Upper lobe of right lung (tissue), 1 donor: Measurements from ENCODE around the gene RAPGEF3. TPM values are rescaled to one million over a fixed set of nuclear protein-coding genes. Genes with fewer than 3 reads are reported as not detected.

Experiments used
- ATAC-seq: fragments of 200-7000 bp; cut with Tn5 transposase; one replicate; pipeline ENCODE4 v1.9.1; 2020; ENCODE audit warnings: mild to moderate bottlenecking, moderate library complexity
- DNase-seq: peaks from one replicate; pipeline ENCODE4 v3.0.0-alpha.2; 2020
- H3K27ac ChIP-seq: fragments of 200-600 bp; one replicate; pipeline ENCODE4 v1.8.0; 2022
- H3K27me3 ChIP-seq: fragments of 200-600 bp; one replicate; pipeline ENCODE4 v1.8.0; 2022; ENCODE audit warnings: mild to moderate bottlenecking
- H3K36me3 ChIP-seq: fragments of 200-600 bp; one replicate; pipeline ENCODE4 v1.8.0; 2022
- H3K4me1 ChIP-seq: fragments of 200-600 bp; one replicate; pipeline ENCODE4 v1.8.0; 2022
- H3K4me3 ChIP-seq: fragments of 200-600 bp; one replicate; pipeline ENCODE4 v1.8.0; 2022; ENCODE audit warnings: mild to moderate bottlenecking
- H3K9me3 ChIP-seq: fragments of 200-600 bp; one replicate; pipeline ENCODE4 v1.8.0; 2022
- intact Hi-C: fragments of 100-400 bp; cut with DNase I; formaldehyde crosslinking; loops from one replicate; pipeline ENCODE4 v1.11.0; 2022
- total RNA-seq: library from RNA; stranded (reverse); fragmentation: NEBNext Ultra II Directional; extraction: Animal tissue kit (Norgen Biotek cat#: 25700); gene quantifications from one replicate; pipeline ENCODE4 v1.2.1, GENCODE V29; 2021
- TF ChIP-seq, protein P1 (sequence below): fragments of 200-600 bp; IDR thresholded peaks from one replicate; pipeline ENCODE4 v1.8.0; 2022; ENCODE audit warnings: antibody characterized with exemption
- donor health status: DM: no; HTN: yes; CAD: no; lungs with severe emphysema.

RAPGEF3 gene
- total RNA-seq, 1 donor from 2014 or later, result 69.6 TPM

DNA sequence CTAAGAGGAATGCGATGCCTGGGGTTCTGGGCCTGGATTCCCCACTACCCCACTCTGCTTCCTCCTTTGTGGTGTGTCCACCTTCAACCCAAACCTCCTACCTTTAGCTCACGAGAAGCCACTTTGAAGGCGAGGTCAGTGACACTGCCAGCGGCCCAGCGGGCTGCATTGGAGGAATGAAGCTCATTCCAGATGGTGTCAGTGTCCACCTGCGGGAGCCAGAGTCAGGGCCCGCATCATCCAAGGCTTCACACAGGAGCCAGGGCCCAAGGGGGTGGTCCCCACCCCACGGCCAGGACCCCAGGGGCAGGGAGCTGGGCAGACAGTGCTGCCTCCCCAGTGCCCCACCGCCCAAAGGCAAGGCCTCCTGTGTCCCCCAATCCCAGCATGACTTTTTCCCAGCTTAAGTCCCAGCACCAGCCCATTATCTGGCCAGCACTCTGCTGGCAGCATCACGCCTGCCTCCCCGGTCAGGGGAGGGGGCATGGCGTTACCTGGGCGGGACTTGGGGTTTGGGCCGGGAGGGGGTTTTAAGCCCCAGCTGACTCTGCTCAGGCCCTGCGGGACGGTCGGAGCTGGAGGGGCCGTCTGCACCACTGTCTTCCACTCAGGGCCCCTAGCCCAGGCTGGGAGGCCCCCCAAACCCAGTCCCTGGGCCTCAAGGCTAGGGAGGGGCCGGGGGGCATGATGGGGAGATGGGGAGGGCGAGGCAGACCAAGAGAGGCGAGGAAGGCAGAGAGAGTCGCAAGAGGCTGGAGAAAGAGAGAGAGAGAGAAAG lies 31.2 kb upstream of the RAPGEF3 start:
- peaks cover 98% of the 10 kb centered on the region for H3K36me3 ChIP-seq
- intact Hi-C loops, result no loop called here

GRCh38 chr12:47789141-47789540 lies 30.5 kb upstream of the RAPGEF3 start:
- H3K4me1 ChIP-seq, result no peaks in the 10 kb centered on the region
- intact Hi-C loops, result no loop called here
- TF ChIP-seq, protein P1, sequence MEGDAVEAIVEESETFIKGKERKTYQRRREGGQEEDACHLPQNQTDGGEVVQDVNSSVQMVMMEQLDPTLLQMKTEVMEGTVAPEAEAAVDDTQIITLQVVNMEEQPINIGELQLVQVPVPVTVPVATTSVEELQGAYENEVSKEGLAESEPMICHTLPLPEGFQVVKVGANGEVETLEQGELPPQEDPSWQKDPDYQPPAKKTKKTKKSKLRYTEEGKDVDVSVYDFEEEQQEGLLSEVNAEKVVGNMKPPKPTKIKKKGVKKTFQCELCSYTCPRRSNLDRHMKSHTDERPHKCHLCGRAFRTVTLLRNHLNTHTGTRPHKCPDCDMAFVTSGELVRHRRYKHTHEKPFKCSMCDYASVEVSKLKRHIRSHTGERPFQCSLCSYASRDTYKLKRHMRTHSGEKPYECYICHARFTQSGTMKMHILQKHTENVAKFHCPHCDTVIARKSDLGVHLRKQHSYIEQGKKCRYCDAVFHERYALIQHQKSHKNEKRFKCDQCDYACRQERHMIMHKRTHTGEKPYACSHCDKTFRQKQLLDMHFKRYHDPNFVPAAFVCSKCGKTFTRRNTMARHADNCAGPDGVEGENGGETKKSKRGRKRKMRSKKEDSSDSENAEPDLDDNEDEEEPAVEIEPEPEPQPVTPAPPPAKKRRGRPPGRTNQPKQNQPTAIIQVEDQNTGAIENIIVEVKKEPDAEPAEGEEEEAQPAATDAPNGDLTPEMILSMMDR, result no peak
- H3K36me3 ChIP-seq, result peaks cover 98% of the 10 kb centered on the region
- DNase-seq (no peak), ATAC-seq (no peak)
- no peaks in the 10 kb centered on the region for H3K27me3 ChIP-seq
- H3K9me3 ChIP-seq, result no peaks in the 10 kb centered on the region
- no peak overlapping the region for H3K4me3 ChIP-seq
- H3K27ac ChIP-seq, result no peak overlapping the region

More for the DNA sequence above, 31.2 kb upstream of the RAPGEF3 start:
- ATAC-seq (no peak), DNase-seq (no peak)
- TF ChIP-seq, protein P1, result no peak
- Histone ChIP-seq H3K4me1 (no peaks in the 10 kb centered on the region), H3K27me3 (no peaks in the 10 kb centered on the region), H3K27ac (no peak overlapping the region), H3K9me3 (no peaks in the 10 kb centered on the region), H3K4me3 (no peak overlapping the region)

- H3K9me3 ChIP-seq, result no peaks in the 10 kb centered on the region
- DNase-seq, result no peak
- no peak overlapping the region for H3K27ac ChIP-seq
- peaks cover 98% of the 10 kb centered on the region for H3K36me3 ChIP-seq
- H3K27me3 ChIP-seq, result no peaks in the 10 kb centered on the region
- H3K4me3 ChIP-seq, result no peak overlapping the region
- H3K4me1 ChIP-seq, result no peaks in the 10 kb centered on the region
- intact Hi-C loops, result no loop called here
- ATAC-seq, result no peak
- TF ChIP-seq, protein P1, result no peak
Observed at GRCh38 chr12:47787596-47788319, 29.1 kb upstream of the RAPGEF3 start.

- H3K9me3 ChIP-seq, result no peaks in the 10 kb centered on the region
- ATAC-seq, result no peak
- H3K27ac ChIP-seq, result peak overlapping the region; percentile 6
- intact Hi-C loops, result no loop called here
- no peaks in the 10 kb centered on the region for H3K27me3 ChIP-seq
- TF ChIP-seq, protein P1, result no peak
- DNase-seq, result no peak
- no peak overlapping the region for H3K4me3 ChIP-seq
- H3K36me3 ChIP-seq, result peaks cover 98% of the 10 kb centered on the region
- no peaks in the 10 kb centered on the region for H3K4me1 ChIP-seq
Observed at GRCh38 chr12:47786662-47787280, 28.1 kb upstream of the RAPGEF3 start.

GRCh38 chr12:47785887-47786661 lies 27.4 kb upstream of the RAPGEF3 start:
- H3K27me3 ChIP-seq, result no peaks in the 10 kb centered on the region
- H3K4me1 ChIP-seq, result no peaks in the 10 kb centered on the region
- ATAC-seq, result no peak
- TF ChIP-seq, protein P1, result no peak
- H3K4me3 ChIP-seq, result no peak overlapping the region
- H3K27ac ChIP-seq, result no peak overlapping the region
- no peaks in the 10 kb centered on the region for H3K9me3 ChIP-seq
- H3K36me3 ChIP-seq, result peaks cover 96% of the 10 kb centered on the region
- DNase-seq, result no peak
- intact Hi-C loops, result no loop called here
